GM12873 (cell line): ENCODE data around the gene TRIP6.

Experiments used
- TF ChIP-seq, protein P1 (sequence below): IDR thresholded peaks from 2 replicates; pipeline ENCODE4 v1.5.1; 2012; ENCODE audit warnings: low read depth, mild to moderate bottlenecking, moderate library complexity, low read length, control low read depth; ENCODE audit not compliant: insufficient read depth; ENCODE audit errors: missing control alignments

TRIP6 gene

DNA sequence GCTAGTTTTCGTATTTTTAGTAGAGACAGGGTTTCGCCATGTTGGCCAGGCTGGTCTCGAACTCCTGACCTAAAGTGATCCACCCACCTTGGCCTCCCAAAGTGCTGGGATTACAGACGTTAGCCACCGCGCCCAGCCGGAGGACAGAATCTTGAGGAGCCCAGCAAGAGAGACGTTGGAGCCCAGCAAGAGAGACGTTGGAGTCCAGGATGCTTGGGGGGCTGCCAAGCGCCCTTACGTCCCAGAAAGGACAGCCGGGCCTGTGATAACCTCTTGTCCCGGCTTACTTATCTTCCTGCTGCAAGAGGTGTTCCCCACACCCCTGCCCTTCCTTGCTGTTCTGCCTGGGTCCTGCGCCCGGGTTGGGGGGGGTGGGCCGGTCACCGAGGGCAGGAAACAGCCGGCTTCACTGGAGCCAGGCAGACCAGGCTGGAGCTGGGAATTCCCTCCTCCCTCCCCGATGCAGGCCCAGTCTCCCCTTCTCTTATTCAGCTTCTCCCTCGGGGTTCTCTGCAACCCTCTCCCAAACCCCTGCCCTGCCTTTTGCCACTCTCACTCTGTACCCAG is 38.0 kb upstream of the TRIP6 start:
- TF ChIP-seq, protein P1, sequence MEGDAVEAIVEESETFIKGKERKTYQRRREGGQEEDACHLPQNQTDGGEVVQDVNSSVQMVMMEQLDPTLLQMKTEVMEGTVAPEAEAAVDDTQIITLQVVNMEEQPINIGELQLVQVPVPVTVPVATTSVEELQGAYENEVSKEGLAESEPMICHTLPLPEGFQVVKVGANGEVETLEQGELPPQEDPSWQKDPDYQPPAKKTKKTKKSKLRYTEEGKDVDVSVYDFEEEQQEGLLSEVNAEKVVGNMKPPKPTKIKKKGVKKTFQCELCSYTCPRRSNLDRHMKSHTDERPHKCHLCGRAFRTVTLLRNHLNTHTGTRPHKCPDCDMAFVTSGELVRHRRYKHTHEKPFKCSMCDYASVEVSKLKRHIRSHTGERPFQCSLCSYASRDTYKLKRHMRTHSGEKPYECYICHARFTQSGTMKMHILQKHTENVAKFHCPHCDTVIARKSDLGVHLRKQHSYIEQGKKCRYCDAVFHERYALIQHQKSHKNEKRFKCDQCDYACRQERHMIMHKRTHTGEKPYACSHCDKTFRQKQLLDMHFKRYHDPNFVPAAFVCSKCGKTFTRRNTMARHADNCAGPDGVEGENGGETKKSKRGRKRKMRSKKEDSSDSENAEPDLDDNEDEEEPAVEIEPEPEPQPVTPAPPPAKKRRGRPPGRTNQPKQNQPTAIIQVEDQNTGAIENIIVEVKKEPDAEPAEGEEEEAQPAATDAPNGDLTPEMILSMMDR: no peak

DNA sequence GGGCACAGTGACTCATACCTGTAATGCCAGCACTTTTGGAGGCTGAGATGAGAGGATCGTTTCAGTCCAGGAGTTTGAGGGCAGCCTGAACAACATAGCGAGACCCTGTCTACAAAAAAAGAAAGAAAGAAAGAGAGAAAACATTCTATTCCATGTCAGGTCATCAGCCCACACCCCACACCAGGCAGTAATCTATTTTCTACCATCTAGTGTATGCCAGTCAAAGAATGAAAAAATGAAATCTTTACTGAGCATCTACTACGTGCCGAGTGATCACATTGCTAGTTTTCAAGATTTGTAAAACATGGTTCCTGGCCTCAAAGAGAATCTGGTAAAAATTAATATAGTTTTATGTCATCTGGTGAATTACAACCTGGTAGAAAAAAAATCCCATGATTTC is 36.8 kb upstream of the TRIP6 start:
- TF ChIP-seq, protein P1: no peak

DNA sequence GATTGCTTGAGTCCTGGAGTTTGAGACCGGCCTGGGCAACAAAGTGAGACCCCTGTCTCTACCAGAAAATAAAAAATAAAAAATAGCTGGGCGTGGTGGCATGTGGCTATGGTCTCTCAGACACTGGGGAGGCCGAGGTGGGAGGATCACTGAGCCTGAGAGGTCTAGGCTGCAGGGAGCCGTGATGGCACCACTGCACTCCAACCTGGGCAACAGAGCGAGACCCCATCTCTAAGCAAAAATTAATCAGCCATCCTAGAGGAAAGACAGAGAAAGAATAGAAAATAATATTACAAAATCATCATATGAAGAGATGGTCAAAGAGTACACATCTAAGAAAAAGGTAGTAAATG is 34.9 kb upstream of the TRIP6 start:
- TF ChIP-seq, protein P1: no peak

DNA sequence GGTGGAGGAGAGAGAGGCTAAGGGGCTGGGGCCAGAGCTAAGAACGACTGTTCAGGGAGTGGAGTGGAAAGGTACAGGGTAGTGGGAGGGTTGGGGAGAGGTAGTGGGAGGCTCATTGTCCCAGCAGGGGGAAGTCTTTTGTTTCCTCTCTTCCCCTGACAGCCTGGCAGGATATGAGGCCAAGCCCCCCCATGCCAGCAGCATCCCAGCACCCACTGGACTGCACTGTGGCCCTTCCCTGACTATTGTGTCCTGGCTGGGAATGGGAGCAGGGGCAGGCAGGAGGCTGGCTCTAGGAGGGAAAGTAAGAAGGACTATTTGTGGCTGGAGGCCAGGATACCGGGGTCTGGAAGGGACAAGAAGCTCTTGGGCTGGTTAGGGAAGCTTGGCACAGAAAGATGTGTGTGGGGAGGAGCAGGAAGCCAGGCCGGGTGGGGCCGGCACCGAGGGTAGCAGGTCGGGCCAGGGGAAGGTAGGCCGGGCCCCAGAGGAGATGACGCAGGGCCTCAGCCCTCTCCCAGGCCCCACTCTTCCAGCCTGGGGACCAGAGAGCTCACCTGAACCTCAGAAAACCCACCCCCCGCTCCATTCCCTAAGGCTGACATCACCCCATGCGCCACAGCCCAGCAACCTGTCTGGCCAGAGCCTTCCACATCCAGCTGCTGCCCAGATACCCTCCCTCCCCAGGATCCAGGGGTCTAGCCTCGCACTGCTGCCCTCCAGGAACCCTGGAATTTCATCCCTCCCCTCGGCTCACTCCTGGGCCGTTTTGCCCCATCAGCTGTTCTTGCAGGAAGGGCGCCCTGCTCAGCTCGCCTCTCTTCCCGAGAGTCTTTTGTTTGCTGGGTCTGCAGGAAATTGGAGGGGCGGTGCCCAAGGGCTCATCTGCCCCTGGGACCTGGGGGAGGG is 31.0 kb upstream of the TRIP6 start:
- TF ChIP-seq, protein P1: no peak

DNA sequence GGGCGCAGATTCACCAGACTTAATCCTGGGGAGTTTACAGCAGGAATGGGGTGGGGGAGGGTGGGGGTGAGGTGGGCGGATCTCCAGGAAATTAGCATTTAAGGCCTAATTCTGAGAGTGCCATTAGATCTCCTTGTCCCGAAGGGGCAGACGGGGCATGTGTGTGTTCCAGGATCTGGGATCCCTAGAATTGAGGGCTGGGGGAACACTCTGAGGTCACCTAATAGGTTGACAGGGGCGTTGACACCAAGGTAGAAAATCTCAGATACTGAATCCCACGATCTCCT is 30.4 kb upstream of the TRIP6 start:
- TF ChIP-seq, protein P1: no peak

DNA sequence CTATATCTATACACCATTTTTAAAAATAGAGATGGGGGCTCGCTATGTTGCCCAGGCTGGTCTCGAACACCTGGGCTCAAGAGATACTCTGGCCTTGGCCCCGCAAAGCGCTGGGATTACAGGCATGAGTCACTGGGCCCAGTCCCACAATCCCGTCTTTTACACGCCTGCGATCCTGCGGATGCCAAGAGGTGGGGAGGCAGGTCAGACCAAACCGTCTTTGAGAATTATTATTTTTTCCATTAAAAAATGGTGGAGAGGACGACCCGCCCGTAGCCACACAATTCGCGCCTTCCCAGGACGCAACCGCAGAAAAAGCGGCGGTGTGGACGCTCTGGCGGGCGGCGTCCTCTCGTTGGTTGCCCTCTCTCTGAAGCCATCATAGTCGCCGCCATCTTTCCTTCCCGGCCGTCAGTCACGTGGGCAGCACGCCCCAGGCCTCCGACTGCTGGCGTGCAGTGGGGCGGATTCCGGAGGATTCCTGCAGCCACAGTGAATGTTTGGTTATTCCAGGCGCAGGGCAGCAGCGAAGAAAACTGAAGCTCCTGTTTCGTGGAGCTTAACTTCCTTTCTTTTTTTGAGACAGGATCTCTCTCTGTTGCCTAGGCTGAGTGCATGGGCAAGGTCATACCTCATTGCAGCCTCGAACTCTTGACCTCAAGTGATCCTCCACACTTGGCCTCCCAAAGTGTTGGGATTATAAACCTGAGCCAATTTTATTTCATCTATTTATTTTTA is 29.9 kb upstream of the TRIP6 start:
- TF ChIP-seq, protein P1: no peak

DNA sequence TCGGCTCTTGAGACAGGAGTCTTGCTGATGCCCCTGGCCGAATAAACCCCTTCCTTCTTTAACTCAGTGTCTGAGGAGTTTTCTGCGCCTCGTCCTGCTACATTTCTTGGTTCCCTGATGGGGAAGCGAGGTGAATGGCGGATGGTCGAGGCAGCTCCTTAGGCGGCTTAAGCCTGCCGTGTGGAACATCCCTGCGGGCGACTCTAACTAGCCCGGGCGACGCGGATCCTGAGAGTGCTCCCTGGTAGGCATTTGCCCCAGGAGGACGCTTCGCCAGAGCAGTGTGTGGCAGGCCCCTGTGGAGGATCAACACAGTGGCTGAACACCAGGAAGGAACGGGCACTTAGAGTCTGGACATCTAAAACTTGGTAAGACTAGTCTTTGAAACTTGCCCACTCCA is 27.8 kb upstream of the TRIP6 start:
- TF ChIP-seq, protein P1: no peak
